ENCODE data around the gene IPO5. TPM values are rescaled to one million over a fixed set of nuclear protein-coding genes. Genes with fewer than 3 reads are reported as not detected.
"Not testable (repeated sequence)": the region's sequence is repeated elsewhere in the genome, so short reads cannot be mapped to it uniquely, and the experiment has no call there.

IPO5 gene
- total RNA-seq, 1 donor from 2014 or later: 113 TPM

- H3K27me3 ChIP-seq (ENCODE audit: low read depth): no peaks in the 10 kb centered on the region
- no peaks in the 10 kb centered on the region for H3K9me3 ChIP-seq (replicated peaks)
- H3K4me1 ChIP-seq: no peaks in the 10 kb centered on the region
- no peak overlapping the region for H3K27ac ChIP-seq (replicated peaks)
- intact Hi-C loops (cut with micrococcal nuclease): no loop called here
- no peak for TF ChIP-seq CTCF (IDR thresholded peaks at IDR 0.05; ENCODE audit: borderline replicate concordance)
- H3K36me3 ChIP-seq: no peaks in the 10 kb centered on the region
- H3K4me3 ChIP-seq: no peak overlapping the region
- DNase-seq: no peak
Measured at GRCh38 chr13:97948041-97948440, 5.4 kb upstream of the IPO5 start.

- H3K27me3 ChIP-seq (ENCODE audit: low read depth); H3K36me3 ChIP-seq; DNase-seq; H3K9me3 ChIP-seq (replicated peaks); H3K27ac ChIP-seq (replicated peaks); intact Hi-C loops (cut with micrococcal nuclease); H3K4me3 ChIP-seq; H3K4me1 ChIP-seq: not testable (repeated sequence)
Measured at GRCh38 chr13:97949316-97949715, 4.2 kb upstream of the IPO5 start.

GRCh38 chr13:97951376-97951775 is 2.1 kb upstream of the IPO5 start:
- no peaks in the 10 kb centered on the region for H3K27me3 ChIP-seq (ENCODE audit: low read depth)
- H3K36me3 ChIP-seq: no peaks in the 10 kb centered on the region
- TF ChIP-seq CTCF (IDR thresholded peaks at IDR 0.05; ENCODE audit: borderline replicate concordance): no peak
- no peak overlapping the region for H3K27ac ChIP-seq (replicated peaks)
- intact Hi-C loops (cut with micrococcal nuclease): no loop called here
- H3K4me1 ChIP-seq: no peaks in the 10 kb centered on the region
- DNase-seq: no peak
- no peaks in the 10 kb centered on the region for H3K9me3 ChIP-seq (replicated peaks)
- no peak overlapping the region for H3K4me3 ChIP-seq

GRCh38 chr13:97952831-97953230 is 644 bp upstream of the IPO5 start:
- H3K4me3 ChIP-seq; H3K27me3 ChIP-seq (ENCODE audit: low read depth); H3K27ac ChIP-seq (replicated peaks); H3K4me1 ChIP-seq; intact Hi-C loops (cut with micrococcal nuclease); H3K9me3 ChIP-seq (replicated peaks); H3K36me3 ChIP-seq; DNase-seq: not testable (repeated sequence)

GRCh38 chr13:97961340-97961739 is 7.9 kb downstream of the IPO5 start:
- TF ChIP-seq CTCF (IDR thresholded peaks at IDR 0.05; ENCODE audit: borderline replicate concordance): no peak
- Histone ChIP-seq H3K4me3 (no peak overlapping the region), H3K27me3 (ENCODE audit: low read depth) (no peaks in the 10 kb centered on the region), H3K27ac (replicated peaks) (no peak overlapping the region), H3K4me1 (no peaks in the 10 kb centered on the region), H3K36me3 (no peaks in the 10 kb centered on the region), H3K9me3 (replicated peaks) (no peaks in the 10 kb centered on the region)
- intact Hi-C loops (cut with micrococcal nuclease): no loop called here
- DNase-seq: no peak

GRCh38 chr13:97962887-97963286 is 9.4 kb downstream of the IPO5 start:
- no peaks in the 10 kb centered on the region for H3K27me3 ChIP-seq (ENCODE audit: low read depth)
- no peaks in the 10 kb centered on the region for H3K36me3 ChIP-seq
- no peak for DNase-seq
- H3K4me1 ChIP-seq: no peaks in the 10 kb centered on the region
- H3K9me3 ChIP-seq (replicated peaks): no peaks in the 10 kb centered on the region
- TF ChIP-seq CTCF (IDR thresholded peaks at IDR 0.05; ENCODE audit: borderline replicate concordance): no peak
- H3K27ac ChIP-seq (replicated peaks): no peak overlapping the region
- intact Hi-C loops (cut with micrococcal nuclease): no loop called here
- H3K4me3 ChIP-seq: no peak overlapping the region

- H3K36me3 ChIP-seq: no peaks in the 10 kb centered on the region
- no peak for TF ChIP-seq CTCF (IDR thresholded peaks at IDR 0.05; ENCODE audit: borderline replicate concordance)
- H3K9me3 ChIP-seq (replicated peaks): no peaks in the 10 kb centered on the region
- H3K4me3 ChIP-seq: no peak overlapping the region
- H3K27me3 ChIP-seq (ENCODE audit: low read depth): no peaks in the 10 kb centered on the region
- DNase-seq: no peak
- H3K4me1 ChIP-seq: no peaks in the 10 kb centered on the region
- no peak overlapping the region for H3K27ac ChIP-seq (replicated peaks)
- intact Hi-C loops (cut with micrococcal nuclease): no loop called here
Measured at GRCh38 chr13:97967226-97967625, 13.8 kb downstream of the IPO5 start.

All from left ventricle myocardium inferior (tissue), 1 donor.